Liver (tissue), 9 donors: ENCODE measurements around the gene KDM4C. TPM values are rescaled to one million over a fixed set of nuclear protein-coding genes. Genes with fewer than 3 reads are reported as not detected.

Experiments
- DNase-seq: peaks from one replicate; pipeline ENCODE4 v3.0.0-alpha.2; 2017; ENCODE audit warnings: low spot score
- H3K27ac ChIP-seq, 2 donors: one replicate each; pipeline ENCODE4 v1.7.0; 2013; ENCODE audit warnings: inconsistent platforms in 2 of 2, low read length in 2 of 2, control low read depth in 1 of 2, low read depth in 1 of 2, mild to moderate bottlenecking in 1 of 2
- H3K27me3 ChIP-seq, 4 donors: one replicate each; pipeline versions ENCODE4 v1.6.1 to v1.7.0; 2013; ENCODE audit warnings: low read length in 3 of 4, inconsistent platforms in 1 of 4, mild to moderate bottlenecking in 1 of 4, moderate library complexity in 1 of 4; ENCODE audit not compliant: control insufficient read depth in 4 of 4, insufficient read depth in 4 of 4
- H3K36me3 ChIP-seq, 4 donors: one replicate each; pipeline versions ENCODE4 v1.6.1 to v1.7.0; 2013; ENCODE audit warnings: low read length in 3 of 4, mild to moderate bottlenecking in 3 of 4, low read depth in 1 of 4, moderate library complexity in 1 of 4; ENCODE audit not compliant: control insufficient read depth in 4 of 4, insufficient read depth in 3 of 4
- H3K4me1 ChIP-seq, 4 donors: one replicate each; pipeline versions ENCODE4 v1.6.1 to v1.7.0; 2013; ENCODE audit warnings: low read length in 3 of 4, mild to moderate bottlenecking in 3 of 4, moderate library complexity in 1 of 4; ENCODE audit not compliant: control insufficient read depth in 4 of 4, insufficient read depth in 4 of 4
- H3K4me3 ChIP-seq, 3 donors: one replicate each; pipeline versions ENCODE4 v1.6.1 to v1.7.0; 2013; ENCODE audit warnings: low read length in 3 of 3, control low read depth in 1 of 3, low read depth in 1 of 3, mild to moderate bottlenecking in 1 of 3
- H3K9ac ChIP-seq, 2 donors: one replicate each; pipeline ENCODE4 v1.7.0; 2013; ENCODE audit warnings: low read length in 2 of 2, mild to moderate bottlenecking in 2 of 2, moderate library complexity in 2 of 2, control low read depth in 1 of 2, low read depth in 1 of 2
- H3K9me3 ChIP-seq, 4 donors: one replicate each; pipeline versions ENCODE4 v1.6.1 to v1.7.0; 2013; ENCODE audit warnings: low read length in 3 of 4; ENCODE audit not compliant: control insufficient read depth in 4 of 4
- ATF3 ChIP-seq: IDR thresholded peaks from 2 replicates; pipeline ENCODE4 v1.6.1; 2016; ENCODE audit warnings: antibody characterized with exemption
- EGR1 ChIP-seq, 2 donors: IDR thresholded peaks; 2 replicates each; pipeline ENCODE4 v1.6.1; 2016 to 2018; ENCODE audit warnings: antibody characterized with exemption in 2 of 2, low read depth in 2 of 2
- FOXA1 ChIP-seq: IDR thresholded peaks from 2 replicates; pipeline ENCODE4 v1.6.1; 2016; ENCODE audit warnings: antibody characterized with exemption
- GABPA ChIP-seq, 2 donors: IDR thresholded peaks in 1 of 2; conservative IDR thresholded peaks in 1 of 2; 2 replicates each; pipeline ENCODE4 v1.6.1; 2016; ENCODE audit warnings: antibody characterized with exemption in 2 of 2, mild to moderate bottlenecking in 1 of 2, moderate library complexity in 1 of 2
- HNF4A ChIP-seq, 2 donors: conservative IDR thresholded peaks; 2 replicates each; pipeline ENCODE4 v1.6.1; 2016; ENCODE audit warnings: antibody characterized with exemption in 2 of 2, mild to moderate bottlenecking in 2 of 2
- HNF4G ChIP-seq: IDR thresholded peaks from 2 replicates; pipeline ENCODE4 v1.6.1; 2016; ENCODE audit warnings: antibody characterized with exemption
- JUND ChIP-seq, 2 donors: IDR thresholded peaks; 2 replicates each; pipeline ENCODE4 v1.6.1; 2016; ENCODE audit warnings: antibody characterized with exemption in 2 of 2
- MAX ChIP-seq: IDR thresholded peaks from 2 replicates; pipeline ENCODE4 v1.6.1; 2016; ENCODE audit warnings: antibody characterized with exemption
- NR2F2 ChIP-seq: IDR thresholded peaks from 2 replicates; pipeline ENCODE4 v1.6.1; 2016; ENCODE audit warnings: antibody characterized with exemption
- RAD21 ChIP-seq, 2 donors: IDR thresholded peaks; 2 replicates each; pipeline ENCODE4 v1.6.1; 2016; ENCODE audit warnings: antibody characterized with exemption in 2 of 2, mild to moderate bottlenecking in 2 of 2
- REST ChIP-seq: IDR thresholded peaks from 2 replicates; pipeline ENCODE4 v1.6.1; 2016; ENCODE audit warnings: antibody characterized with exemption, mild to moderate bottlenecking
- SP1 ChIP-seq: IDR thresholded peaks from 2 replicates; pipeline ENCODE4 v1.6.1; 2018; ENCODE audit warnings: antibody characterized with exemption, mild to moderate bottlenecking
- TAF1 ChIP-seq: conservative IDR thresholded peaks from 2 replicates; pipeline ENCODE4 v1.6.1; 2016; ENCODE audit warnings: antibody characterized with exemption, mild to moderate bottlenecking
- YY1 ChIP-seq: IDR thresholded peaks from 2 replicates; pipeline ENCODE4 v1.6.1; 2016; ENCODE audit warnings: antibody characterized with exemption, mild to moderate bottlenecking
- ZBTB33 ChIP-seq: IDR thresholded peaks from 2 replicates; pipeline ENCODE4 v1.6.1; 2016; ENCODE audit warnings: antibody characterized with exemption
- WGBS: extraction: QIAGEN DNeasy Blood & Tissue Kit; methylation state at CpG from one replicate; pipeline ENCODE4 v1.1.7; 2013; 5-methylcytosine and 5-hydroxymethylcytosine counted together
- polyA plus RNA-seq, 2 donors: library from polyadenylated mRNA; stranded (reverse) in 1 of 2; unstranded in 1 of 2; fragments of 200-250 nt in 1 of 2; fragments of >200 nt in 1 of 2; fragmentation: Nextera tagmentation in 1 of 2; extraction: Ambion mirVana in 1 of 2; gene quantifications; one replicate each; pipeline versions ENCODE4 v1.2.1 to v1.2.3, GENCODE V29; 2013 to 2015
- total RNA-seq, 2 donors: library from RNA; depleted of rRNA; stranded (reverse); fragments of >200 nt; gene quantifications; one replicate each; pipeline ENCODE4 v1.2.3, GENCODE V29; 2014
- donor health status: healthy.
- donor health status: healthy.
- donor health status: healthy.
- donor health status: healthy.
- donor health status: healthy.

Gene KDM4C
- total and polyA plus RNA-seq, 4 donors, result 4.3 to 40.2 (median 24.0) TPM

GRCh38 chr9:6991418-6991817 is 233.6 kb downstream of the KDM4C start:
- Histone ChIP-seq H3K27ac (no peak overlapping the region), H3K27me3 (no peaks in the 10 kb centered on the region), H3K4me3 (no peak overlapping the region), H3K9ac (no peak overlapping the region), H3K9me3 (no peaks in the 10 kb centered on the region), H3K4me1 (no peaks in the 10 kb centered on the region), H3K36me3 (peaks cover 4 to 30% (median 18%) of the 10 kb centered on the region in 4 donors)
- WGBS, result 97% methylated on average over 1 of the region's 1 CpG
- TF ChIP-seq NR2F2, result no peak
- TF ChIP-seq SP1, result no peak
- no peak for TF ChIP-seq FOXA1
- TF ChIP-seq GABPA (IDR thresholded peaks at IDR 0.05 in 1 of 2, conservative IDR thresholded peaks at IDR 0.05 in 1 of 2), result no peak
- TF ChIP-seq RAD21 (IDR thresholded peaks at IDR 0.05), result no peak
- TF ChIP-seq ZBTB33, result no peak
- no peak for TF ChIP-seq YY1
- no peak for TF ChIP-seq TAF1
- no peak for TF ChIP-seq ATF3
- no peak for TF ChIP-seq HNF4G
- no peak for TF ChIP-seq JUND (IDR thresholded peaks at IDR 0.05)
- DNase-seq, result no peak

GRCh38 chr9:6996061-6996854 is 238.5 kb downstream of the KDM4C start:
- Histone ChIP-seq H3K4me1 (no peaks in the 10 kb centered on the region), H3K27ac (no peak overlapping the region), H3K36me3 (peaks cover 3 to 16% (median 8%) of the 10 kb centered on the region in 4 donors), H3K4me3 (no peak overlapping the region), H3K9ac (no peak overlapping the region), H3K9me3 (no peaks in the 10 kb centered on the region), H3K27me3 (no peaks in the 10 kb centered on the region)
- 93% methylated on average over 7 of the region's 7 CpGs for WGBS
- TF ChIP-seq ATF3, result no peak
- TF ChIP-seq HNF4A (conservative IDR thresholded peaks at IDR 0.05), result no peak
- no peak for TF ChIP-seq SP1
- no peak for TF ChIP-seq RAD21 (IDR thresholded peaks at IDR 0.05)
- no peak for TF ChIP-seq FOXA1
- no peak for TF ChIP-seq REST
- TF ChIP-seq NR2F2, result no peak
- no peak for TF ChIP-seq MAX
- TF ChIP-seq JUND (IDR thresholded peaks at IDR 0.05), result no peak
- TF ChIP-seq HNF4G, result no peak
- TF ChIP-seq EGR1 (IDR thresholded peaks at IDR 0.05; ENCODE audit: low read depth in 2 of 2), result no peak
- TF ChIP-seq YY1, result no peak
- no peak for TF ChIP-seq ZBTB33
- DNase-seq, result no peak
